ENCODE data around the gene INS.
"Not testable (repeated sequence)": the region's sequence is repeated elsewhere in the genome, so short reads cannot be mapped to it uniquely, and the experiment has no call there.

The INS gene

DNA sequence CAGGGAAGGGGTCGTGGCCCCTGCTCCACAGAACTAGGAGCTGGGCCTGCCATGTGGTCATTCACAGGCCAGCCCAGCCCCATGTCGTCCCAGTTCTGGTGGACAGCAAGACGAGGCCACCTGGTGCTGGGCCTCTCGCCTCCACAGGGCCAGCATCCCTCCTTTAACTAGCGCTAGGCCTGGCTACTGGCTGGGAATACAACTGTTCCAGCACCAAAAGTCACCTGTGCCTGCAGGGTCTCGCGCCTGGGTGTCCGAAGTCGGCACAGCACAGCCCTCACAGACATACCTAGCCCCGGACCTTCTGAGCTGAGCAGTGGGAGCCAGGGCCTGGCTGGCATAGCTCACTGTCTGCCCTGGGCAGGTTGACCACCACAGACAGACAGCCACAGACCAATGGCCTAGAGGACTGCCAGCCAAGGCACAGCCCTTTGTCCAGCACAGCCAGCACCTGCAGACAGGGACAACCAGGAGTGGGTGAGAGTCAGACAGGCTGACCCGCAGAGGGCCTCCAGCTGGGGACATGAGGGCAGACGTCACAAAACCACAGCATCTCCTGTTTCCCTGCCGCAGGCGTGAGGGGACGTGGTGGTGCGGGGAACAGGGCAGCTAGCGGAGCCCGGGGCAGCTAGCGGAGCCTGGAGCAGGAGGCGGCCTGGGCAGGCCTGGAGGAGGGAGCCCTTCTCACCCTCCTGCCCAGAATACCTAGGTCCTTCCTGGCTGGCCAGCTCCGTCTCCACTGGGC is 37.8 kb upstream of the INS start:
- DNase-seq (ENCODE audit: low read depth) = no peak

DNA sequence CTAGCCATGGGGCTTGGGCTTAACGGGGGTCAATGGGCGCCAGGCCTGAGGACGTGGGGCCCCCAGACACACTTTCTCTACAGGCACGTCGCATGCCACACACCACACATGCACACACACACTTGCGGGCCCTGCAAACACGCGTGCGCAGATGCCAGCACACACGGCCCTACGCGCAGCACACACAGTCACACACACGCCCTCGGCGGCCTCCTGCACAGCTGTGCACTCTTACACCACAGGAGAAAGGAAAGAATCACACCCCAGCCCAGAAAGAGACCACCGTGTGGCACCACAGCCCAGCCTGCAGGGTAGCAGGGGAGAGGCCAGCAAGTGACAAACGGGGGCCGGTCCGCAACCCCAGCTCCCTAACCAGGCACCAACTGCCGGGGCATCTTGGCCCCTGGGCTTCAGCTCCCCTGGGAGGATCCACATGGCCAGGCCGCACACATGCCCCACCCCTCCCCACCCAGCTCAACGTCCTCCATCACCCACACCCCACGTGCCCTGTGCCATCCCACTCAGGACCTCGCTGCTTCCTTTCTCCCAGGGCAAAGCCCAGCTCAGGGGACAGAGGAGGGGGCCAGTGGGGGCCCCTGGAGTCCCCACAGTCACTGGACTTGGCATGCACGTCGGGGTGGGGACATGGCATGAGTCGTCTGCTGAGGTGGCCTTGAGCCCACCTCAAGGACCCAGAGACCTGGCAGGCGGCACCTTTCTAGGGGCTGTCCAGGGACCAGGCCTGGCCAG is 36.9 kb upstream of the INS start:
- no peak for DNase-seq (ENCODE audit: low read depth)

DNA sequence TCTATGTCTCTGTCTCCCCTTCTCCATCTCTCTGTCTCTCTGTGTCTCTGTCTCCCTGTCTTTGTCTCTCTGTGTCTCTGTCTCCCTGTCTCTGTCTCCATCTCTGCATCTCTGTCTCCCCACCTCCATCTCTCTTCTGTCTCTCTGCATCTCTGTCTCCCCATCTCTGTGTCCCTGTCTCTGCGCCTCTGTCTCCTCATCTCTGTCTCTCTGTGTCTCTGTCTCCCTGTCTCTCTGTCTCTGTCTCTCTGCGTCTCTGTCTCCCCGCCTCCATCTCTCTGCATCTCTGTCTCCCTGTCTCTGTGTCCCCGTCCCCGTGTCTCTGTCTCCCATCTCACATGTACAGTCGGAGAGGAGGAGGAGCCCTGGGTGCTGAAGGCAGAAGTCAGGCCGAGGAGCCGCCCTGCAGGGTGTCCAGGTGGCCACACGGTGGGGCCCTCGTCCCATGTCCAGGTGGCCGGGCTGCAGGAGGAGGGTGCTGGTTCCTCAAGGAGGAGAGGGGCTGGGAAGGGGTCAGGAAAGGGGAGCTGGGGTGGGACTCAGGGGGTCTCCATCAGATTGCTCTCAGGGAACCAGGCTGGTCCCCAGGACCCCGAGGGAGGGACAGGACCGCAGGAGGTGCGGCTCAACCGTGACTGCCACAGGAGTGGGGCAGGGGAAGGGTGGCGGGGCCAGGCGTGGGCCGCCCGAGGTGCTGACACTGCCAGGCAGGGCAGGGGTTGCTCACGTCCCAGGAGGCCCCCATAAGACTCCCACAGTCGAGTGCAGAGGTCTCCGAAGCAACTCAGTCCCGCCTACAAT is 36.2 kb upstream of the INS start:
- peak; percentile 29 for DNase-seq (ENCODE audit: low read depth)

DNA sequence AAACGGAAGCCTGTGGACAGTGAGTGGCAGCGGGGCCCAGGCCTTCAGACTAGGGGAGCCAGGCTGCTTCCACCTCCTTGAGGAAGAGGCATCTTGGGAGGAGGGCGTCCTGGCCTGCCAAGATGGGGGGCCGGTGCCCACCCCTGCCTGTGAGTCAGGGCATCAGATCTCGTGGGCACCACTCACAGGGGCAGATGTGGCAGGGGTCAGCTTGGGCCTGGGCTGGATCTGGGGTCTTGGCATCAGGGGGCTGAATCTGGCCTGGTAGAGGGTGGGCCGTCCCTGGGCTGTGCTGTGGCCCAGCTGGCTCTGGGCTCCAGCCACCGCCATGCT is 34.7 kb upstream of the INS start:
- no peak for DNase-seq (ENCODE audit: low read depth)

DNA sequence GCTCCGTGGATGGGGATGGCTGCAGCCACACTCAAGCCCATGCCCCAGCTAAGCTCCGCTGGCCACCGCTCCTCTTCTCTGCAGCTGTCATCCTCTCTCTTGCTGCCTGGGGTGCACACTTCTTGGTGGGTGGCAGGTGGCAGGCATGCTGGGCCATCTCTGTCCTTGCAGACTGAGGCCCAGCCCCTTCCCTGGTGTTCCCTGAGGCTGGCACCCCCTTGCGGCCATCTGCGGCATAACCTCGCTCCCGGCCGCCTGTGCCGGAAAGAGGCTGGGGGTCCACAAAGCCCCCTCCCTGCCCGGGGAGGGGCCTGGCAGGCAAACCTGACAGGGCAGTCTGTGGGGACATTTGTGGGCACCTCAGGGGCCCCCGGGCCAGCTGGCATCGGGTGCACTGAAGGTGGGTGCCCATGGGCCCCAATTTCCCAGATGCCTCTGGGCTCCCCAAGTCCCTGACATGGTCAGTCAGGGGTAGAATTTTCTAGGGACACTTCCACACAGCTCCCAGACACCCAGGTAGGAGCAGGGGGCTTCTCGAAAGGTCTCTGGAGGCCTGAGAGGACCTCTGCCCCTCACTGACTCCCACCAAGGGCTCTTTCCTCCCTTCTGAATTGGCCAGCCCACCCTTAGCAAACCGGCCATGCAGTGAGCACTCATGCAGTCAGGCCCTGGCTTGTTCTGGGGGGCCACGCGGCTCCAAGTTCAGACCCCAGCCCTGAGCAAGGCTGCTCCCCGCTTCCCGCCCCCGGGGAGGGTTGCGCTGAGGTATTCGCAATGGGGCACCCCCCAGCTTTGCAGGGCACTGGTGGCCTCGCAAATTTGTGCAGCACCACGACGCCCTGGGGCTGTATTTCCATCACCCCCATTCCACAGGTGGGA is 34.1 kb upstream of the INS start:
- no peak for DNase-seq (ENCODE audit: low read depth)

DNA sequence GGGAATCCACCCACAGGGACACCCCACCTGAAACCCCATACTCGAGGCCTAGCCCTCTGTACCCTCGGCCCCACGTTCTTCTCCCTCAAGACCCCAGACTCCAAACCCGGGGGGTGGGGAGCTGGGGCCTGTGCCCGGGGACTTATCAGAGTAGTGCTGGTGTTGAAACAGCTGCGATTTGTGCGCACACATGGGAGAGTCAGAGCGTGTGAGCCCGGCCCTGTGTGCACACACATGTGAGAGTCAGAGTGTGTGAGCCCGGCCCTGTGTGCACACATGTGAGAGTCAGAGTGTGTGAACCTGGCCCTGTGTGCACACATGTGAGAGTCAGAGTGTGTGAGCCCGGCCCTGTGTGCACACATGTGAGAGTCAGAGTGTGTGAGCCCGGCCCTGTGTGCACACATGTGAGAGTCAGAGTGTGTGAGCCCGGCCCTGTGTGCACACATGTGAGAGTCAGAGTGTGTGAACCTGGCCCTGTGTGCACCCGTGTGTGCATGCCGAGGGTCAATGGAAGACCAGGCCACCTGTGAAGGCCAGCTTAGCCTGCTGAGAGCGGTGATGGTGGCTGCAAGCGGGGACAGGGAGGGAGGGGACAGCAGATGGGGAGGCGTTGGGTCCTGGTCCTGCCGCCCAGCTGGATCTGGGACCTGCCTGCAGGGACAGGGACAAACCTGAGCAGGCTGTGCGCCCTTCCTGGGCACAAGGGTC is 33.0 kb upstream of the INS start:
- not testable (repeated sequence) for DNase-seq (ENCODE audit: low read depth)

DNA sequence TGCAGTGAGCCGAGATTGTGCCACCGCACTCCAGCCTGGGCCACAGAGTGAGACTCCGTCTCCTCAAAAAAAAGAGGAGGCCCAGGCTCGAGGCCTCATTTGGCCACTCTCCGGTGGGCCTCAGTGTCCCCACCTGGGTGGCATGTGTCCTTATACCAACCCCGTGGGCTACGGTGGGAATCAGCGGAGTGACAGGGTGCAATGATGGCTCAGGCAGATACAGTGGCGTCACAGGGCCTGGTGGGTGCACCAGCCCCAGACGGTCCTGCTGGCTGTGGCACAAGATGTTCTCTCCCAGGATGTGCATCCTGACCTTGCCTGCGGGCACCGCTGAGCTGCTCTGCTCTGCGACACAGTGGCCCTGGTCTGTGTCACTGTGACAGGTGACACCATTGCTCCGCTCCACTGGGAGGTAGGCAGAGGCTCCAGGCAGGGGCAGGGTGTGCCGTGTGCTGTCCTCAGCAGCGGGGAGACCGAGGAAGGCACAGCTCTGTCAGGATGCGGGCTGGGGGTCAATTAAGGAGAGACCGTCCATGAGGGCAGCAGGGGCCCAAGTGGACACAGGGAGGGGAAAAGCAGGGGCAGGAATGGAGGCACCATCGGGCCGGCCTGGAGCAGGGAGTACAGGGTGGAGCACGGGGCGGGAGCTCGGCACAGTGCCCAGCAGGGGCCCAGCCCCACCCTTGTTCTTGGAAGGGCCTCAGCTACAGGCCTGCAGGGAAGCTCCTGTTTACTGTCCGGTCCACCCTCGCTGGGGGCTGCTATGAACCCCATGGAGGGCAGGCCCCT is 32.3 kb upstream of the INS start:
- no peak for DNase-seq (ENCODE audit: low read depth)

DNA sequence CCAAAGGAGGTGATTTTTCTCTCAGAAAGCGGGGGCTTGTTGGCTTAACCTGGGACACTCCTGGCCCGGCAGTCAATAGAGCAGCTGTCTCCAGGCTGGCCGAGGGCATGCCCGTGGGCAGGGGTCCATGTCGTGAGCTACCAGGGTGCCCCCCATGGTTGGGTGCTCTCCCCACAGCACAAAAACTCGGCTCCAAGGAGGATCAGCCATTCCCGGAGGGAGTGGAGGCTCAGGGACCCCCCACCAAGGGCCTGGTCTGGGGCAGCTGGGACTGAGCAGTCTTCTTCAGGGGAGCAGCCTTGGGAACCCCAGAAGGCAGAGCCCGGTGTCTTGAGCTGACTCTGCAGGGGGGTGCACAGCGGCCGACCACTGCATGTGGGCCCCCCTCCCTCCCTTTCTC is 31.4 kb upstream of the INS start:
- no peak for DNase-seq (ENCODE audit: low read depth)

DNA sequence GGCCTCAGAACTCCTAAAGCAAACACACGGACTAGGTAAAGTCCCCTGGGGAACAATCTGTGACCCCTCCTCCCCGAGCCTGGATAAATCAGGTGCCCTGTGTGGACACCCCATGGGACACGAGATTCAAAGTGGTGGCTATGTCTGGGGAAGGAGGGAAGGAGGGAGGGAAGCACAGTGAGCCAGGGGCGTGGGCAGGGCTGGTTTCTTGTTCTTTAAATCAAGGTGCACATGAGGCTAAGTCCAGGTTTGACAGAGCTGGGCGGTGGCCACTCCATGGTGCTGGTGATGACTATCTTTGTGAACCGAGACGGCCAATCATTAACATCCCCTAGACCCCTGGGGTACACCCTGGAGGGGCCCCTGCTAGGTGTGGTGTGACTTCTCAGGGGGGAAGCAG is 30.9 kb upstream of the INS start:
- DNase-seq (ENCODE audit: low read depth) = no peak

DNA sequence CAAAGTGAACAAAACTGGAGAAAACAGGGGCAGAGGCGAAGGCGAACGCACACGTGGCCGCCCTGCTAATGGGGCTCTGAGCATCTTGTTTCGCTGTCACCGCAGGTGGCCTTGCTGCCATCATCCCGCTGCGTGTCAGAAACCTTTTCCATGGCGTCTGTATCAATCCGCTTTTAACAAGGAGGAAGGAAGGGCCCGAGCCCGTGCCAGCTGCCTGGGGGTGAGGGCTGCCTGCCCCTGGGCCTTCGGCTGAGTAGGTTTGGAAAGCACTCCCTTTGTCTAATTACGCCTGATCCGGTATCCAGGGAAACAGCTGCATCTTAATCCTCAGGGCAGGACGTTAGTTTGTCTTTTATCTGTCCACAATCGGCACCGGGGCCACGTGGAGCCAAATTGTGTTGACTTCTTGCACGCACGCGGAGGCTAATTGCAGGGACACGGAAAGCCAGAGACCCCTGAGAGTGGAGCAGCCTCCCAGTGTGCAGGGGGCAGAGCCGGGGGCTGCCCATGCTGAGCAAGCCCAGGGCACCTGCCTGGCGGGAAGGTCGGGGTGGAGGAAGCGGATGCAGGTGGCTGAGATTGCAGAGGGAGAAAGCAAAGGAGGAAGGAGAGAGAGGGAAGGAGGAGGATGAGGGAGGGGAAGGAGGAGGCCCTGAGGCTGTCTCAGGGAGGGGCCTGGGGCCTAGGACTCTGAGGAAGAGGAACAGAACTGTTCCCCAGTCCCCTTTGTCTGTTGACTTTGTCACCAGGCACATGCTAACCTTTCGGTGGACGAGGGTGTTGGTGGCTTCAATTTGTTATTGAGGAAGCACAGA is 29.9 kb upstream of the INS start:
- no peak for DNase-seq (ENCODE audit: low read depth)

DNA sequence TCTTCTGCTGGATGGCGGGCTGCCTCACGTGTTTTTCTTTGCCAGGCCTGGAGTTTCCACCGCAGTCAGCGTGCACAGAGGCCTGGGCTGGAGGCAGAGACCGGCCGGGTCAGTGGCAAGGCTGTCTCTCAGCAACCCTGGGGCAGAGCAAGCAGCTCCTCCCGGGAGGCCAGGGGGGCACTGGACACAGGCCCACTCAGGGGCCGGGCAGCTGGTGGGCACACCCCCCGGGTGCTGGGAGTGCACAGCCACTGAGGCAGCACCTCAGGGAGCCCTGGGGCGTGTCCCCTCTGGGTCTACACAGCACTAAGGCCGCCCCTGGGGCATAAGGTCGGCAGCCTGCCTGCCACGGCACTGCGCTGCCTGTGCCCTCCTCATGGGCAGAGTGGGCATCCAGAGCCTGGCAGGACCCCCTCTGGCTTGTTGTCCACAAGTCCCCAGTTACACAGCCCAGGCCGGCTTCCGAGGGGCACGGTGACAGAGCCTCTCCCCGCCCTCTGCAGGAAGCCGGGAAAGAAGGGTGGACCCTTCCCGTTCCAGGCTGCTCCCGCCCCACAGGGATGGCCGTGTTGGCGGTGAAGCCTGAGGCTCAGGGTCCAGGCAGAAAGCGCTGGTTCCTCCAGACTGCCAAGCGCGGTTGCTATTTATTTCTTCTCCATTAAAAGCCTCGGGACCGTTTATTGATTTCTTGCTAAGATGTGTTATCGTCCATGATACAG is 29.1 kb upstream of the INS start:
- no peak for DNase-seq (ENCODE audit: low read depth)

DNA sequence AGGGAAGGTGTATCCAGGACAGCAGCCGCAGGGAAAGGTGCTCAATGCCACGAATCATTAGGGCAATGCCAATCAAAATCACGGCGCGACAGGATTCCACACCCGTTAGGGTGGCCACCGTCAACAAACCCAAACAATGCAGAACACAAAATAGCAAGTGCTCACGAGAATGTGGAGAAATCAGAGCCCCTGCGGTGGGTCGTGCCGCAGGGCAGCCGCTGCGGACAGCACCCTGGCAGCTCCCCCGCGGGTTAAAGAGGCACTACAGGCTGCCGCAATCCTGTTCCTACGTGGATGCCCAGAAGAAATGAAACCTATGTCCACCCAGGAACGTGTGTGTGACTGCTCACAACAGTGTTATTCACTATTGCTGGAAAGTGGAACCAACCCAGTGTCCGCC is 27.7 kb upstream of the INS start:
- no peak for DNase-seq (ENCODE audit: low read depth)

DNA sequence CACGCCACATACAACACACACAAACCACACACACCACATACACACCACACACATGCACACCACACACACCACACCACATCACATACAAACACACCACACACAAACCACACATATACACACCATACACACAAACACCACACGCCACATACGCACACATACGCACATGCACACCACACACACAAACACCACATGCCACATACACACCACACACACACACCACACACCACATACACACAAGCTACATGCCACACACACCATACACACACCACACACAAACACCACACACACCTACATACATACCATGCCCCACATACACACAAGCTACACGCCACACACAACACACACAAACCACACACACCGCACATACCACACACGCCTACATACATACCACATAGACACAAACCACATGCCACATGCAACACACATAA is 26.3 kb upstream of the INS start:
- DNase-seq (ENCODE audit: low read depth) = no peak

DNA sequence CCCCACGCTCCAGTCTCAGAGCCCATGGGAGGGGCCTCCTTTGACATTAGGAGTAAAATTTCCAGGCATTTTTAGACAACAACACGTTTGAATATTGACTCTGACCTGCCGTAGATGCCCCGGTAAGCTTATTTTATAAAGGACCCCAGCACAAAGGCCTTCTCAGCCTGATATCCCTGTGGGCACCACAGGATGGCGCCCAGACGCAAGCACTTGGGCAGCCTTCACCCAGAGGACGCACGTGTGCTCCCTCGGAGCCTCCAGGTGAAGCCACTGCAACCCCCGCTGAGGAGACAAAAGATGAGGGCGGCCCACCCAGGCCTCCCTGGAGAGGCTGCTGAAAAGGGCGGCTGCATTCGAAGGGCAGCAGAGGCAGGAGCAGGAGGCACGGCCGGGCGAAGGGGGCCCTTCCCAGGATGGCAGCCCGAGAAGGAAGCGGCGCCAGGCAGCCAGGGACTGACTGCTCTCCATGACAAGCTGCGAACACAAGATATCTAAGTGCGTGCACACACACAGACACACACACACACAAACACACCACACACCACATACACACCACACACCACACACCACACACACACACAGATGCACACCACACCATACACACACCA is 25.8 kb upstream of the INS start:
- DNase-seq (ENCODE audit: low read depth) = no peak

DNA sequence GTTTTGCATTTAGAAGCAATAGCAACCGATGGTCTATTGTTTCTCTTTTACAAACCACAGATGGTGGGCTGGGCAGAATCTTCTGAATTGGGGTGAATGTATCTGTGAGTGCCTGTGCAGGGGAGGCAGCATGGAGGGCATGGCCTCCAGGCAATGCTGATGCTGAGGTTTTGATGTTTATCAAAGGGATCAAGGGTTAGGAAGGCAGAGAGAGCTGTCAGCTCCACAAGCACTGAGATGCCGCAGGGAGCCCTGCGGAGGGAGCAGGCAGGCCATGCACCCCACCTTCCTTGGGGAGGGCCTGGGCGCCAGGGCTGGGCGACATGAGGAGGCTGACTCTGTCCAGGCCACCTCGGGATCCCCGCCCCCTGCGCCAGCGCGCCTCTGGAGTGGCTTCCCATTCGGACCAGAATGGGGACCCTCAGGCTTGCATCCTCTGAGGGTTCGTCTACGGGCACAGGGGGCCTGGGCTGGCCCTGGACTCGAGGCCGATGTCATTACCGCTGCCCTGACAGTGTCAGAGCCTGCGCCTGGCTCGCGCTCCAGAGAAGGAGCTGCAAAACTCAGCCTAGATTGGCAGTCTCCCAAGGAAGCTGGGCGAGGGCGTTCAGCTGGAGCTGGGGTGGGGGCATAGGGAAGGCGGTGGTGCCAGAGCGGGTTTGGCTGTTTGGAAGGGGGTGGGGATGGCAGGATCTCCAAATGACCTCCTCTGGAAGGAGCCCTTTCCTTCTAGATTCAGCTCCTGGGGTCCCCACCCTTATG is 24.5 kb upstream of the INS start:
- no peak for DNase-seq (ENCODE audit: low read depth)

DNA sequence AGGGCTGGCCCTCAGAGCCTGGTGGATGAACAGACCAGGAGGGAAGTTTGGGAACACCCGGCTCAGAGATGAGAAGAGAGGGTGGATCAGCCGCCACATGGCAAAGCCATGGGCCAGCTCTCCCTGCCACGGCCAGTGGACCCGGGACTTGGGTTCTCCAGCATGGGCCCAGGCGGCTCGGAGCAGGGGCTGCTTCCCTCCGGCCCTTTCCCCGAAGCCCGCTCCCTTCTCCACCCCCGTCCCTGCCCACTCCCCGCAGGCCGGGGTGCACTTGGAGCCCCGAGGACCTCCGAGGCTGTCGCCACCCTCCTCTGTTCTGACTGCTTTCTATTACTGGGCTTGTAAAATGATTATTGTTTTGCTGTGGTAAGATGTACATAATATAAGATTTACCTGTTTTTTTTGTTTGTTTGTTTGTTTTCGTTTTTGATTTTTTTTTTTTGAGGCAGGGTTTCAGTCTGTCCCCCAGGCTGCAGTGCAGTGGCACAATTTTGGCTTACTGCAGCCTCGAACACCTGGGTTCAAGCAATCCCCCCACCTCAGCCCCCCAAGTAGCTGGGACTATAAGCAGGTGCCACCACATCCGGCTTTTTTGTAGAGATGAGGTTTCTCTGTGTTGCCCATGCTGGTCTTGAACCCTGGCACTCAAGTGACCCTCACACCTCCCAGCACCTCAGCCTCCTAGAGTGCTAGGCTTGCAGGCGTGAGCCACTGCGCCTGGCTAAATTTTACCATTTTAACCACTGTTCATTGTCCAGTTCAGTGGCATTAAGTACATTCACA is 21.9 kb upstream of the INS start:
- DNase-seq (ENCODE audit: low read depth) = no peak

DNA sequence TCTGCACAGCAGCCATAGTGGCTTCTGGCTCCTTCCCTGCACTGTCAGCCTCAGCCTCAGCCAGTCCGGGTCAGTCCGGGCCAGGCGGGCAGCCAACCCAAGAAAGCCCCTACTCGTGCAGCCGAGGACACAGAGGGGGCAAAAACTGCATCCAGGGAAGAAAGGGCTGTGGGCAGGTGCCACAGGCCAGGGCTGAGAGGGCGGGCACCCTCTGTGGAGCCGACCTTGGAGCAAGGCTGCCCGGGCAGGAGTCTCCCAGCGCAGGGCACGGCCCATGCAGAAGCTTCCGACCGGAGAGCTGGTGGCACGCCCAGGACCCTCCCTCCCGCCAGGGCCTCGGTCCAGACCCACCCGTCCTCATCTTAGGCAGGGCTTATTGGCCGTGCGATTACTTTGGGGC is 21.1 kb upstream of the INS start:
- DNase-seq (ENCODE audit: low read depth) = no peak

All from fibroblast of gingiva (primary cell).